Measurements from ENCODE around the gene RNU6-1.

The RNU6-1 gene

GRCh38 chr15:67801926-67802914 lies 37.6 kb downstream of the RNU6-1 start:
- no peak overlapping the region for H3K27ac ChIP-seq (ENCODE audit: insufficient read depth in 1 of 2, low read depth in 1 of 2, low read length in 2 of 2, poor library complexity in 1 of 2, severe bottlenecking in 2 of 2)
- ChIA-PET POLR2A (interaction anchor here (0.5 kb wide), 1 partner anchor 8 kb away, joined by 3 read pairs; no protein-coding TSS in a partner anchor), CTCF (interaction anchor here (1.3 kb wide), 1 partner anchor 33 kb away, joined by 3 read pairs; no protein-coding TSS in a partner anchor)
- H3K36me3 ChIP-seq (ENCODE audit: control insufficient read depth in 4 of 4, insufficient read depth in 4 of 4, low read length in 3 of 4), result peaks cover 2 to 11% (median 4%) of the 10 kb centered on the region in 4 experiments
- no peaks in the 10 kb centered on the region for H3K27me3 ChIP-seq (replicated peaks in 2 of 5; ENCODE audit: control insufficient read depth in 4 of 5, insufficient read depth in 5 of 5, low read length in 4 of 5)
- H3K4me1 ChIP-seq (ENCODE audit: control extremely low read depth in 1 of 4, control insufficient read depth in 4 of 4, insufficient read depth in 4 of 4, low read length in 3 of 4), result peaks cover 0 to 15% (median 2%) of the 10 kb centered on the region in 4 experiments
- no peak for DNase-seq
- WGBS (ENCODE audit: insufficient coverage), result 97% methylated on average over 17 of the region's 19 CpGs
- no peak overlapping the region for H3K4me3 ChIP-seq (ENCODE audit: control insufficient read depth in 1 of 7, extremely low read depth in 1 of 7, insufficient read depth in 4 of 7, low read depth in 2 of 7, low read length in 6 of 7)
- no peaks in the 10 kb centered on the region for H3K9me3 ChIP-seq (ENCODE audit: control extremely low read depth in 1 of 5, control insufficient read depth in 4 of 5, insufficient read depth in 2 of 5, low read depth in 1 of 5, low read length in 4 of 5)

GRCh38 chr15:67801142-67801541 lies 38.7 kb downstream of the RNU6-1 start:
- H3K36me3 ChIP-seq (ENCODE audit: control insufficient read depth in 4 of 4, insufficient read depth in 4 of 4, low read length in 3 of 4), result peaks cover 2 to 4% (median 3%) of the 10 kb centered on the region in 4 experiments
- no peaks in the 10 kb centered on the region for H3K9me3 ChIP-seq (ENCODE audit: control extremely low read depth in 1 of 5, control insufficient read depth in 4 of 5, insufficient read depth in 2 of 5, low read depth in 1 of 5, low read length in 4 of 5)
- no peaks in the 10 kb centered on the region for H3K27me3 ChIP-seq (replicated peaks in 2 of 5; ENCODE audit: control insufficient read depth in 4 of 5, insufficient read depth in 5 of 5, low read length in 4 of 5)
- no peak for DNase-seq
- no peak overlapping the region for H3K4me3 ChIP-seq (ENCODE audit: control insufficient read depth in 1 of 7, extremely low read depth in 1 of 7, insufficient read depth in 4 of 7, low read depth in 2 of 7, low read length in 6 of 7)
- H3K27ac ChIP-seq (ENCODE audit: insufficient read depth in 1 of 2, low read depth in 1 of 2, low read length in 2 of 2, poor library complexity in 1 of 2, severe bottlenecking in 2 of 2), result no peak overlapping the region
- POLR2A ChIA-PET, result no interaction called here
- CTCF ChIA-PET, result no interaction called here
- WGBS (ENCODE audit: insufficient coverage), result 100% methylated on average over 2 of the region's 2 CpGs
- peaks cover 0 to 20% (median 5%) of the 10 kb centered on the region in 4 experiments for H3K4me1 ChIP-seq (ENCODE audit: control extremely low read depth in 1 of 4, control insufficient read depth in 4 of 4, insufficient read depth in 4 of 4, low read length in 3 of 4)

- WGBS (ENCODE audit: insufficient coverage), result no CpG with 5 or more reads among the region's 6 CpGs
- Histone ChIP-seq H3K36me3 (ENCODE audit: control insufficient read depth in 4 of 4, insufficient read depth in 4 of 4, low read length in 3 of 4) (peaks cover 2 to 4% (median 3%) of the 10 kb centered on the region in 4 experiments), H3K4me1 (ENCODE audit: control extremely low read depth in 1 of 4, control insufficient read depth in 4 of 4, insufficient read depth in 4 of 4, low read length in 3 of 4) (peaks cover 0 to 9% (median 4%) of the 10 kb centered on the region in 4 experiments), H3K27me3 (replicated peaks in 2 of 5; ENCODE audit: control insufficient read depth in 4 of 5, insufficient read depth in 5 of 5, low read length in 4 of 5) (no peaks in the 10 kb centered on the region), H3K4me3 (ENCODE audit: control insufficient read depth in 1 of 7, extremely low read depth in 1 of 7, insufficient read depth in 4 of 7, low read depth in 2 of 7, low read length in 6 of 7) (no peak overlapping the region), H3K9me3 (ENCODE audit: control extremely low read depth in 1 of 5, control insufficient read depth in 4 of 5, insufficient read depth in 2 of 5, low read depth in 1 of 5, low read length in 4 of 5) (peaks cover 0 to 4% (median 2%) of the 10 kb centered on the region in 5 experiments), H3K27ac (ENCODE audit: insufficient read depth in 1 of 2, low read depth in 1 of 2, low read length in 2 of 2, poor library complexity in 1 of 2, severe bottlenecking in 2 of 2) (no peak overlapping the region)
- POLR2A ChIA-PET, result no interaction called here
- DNase-seq, result no peak
- CTCF ChIA-PET, result no interaction called here
Measured at GRCh38 chr15:67799801-67800205, 40.0 kb downstream of the RNU6-1 start.

GRCh38 chr15:67796196-67797127 lies 43.4 kb downstream of the RNU6-1 start:
- POLR2A ChIA-PET, result no interaction called here
- Histone ChIP-seq H3K4me3 (ENCODE audit: control insufficient read depth in 1 of 7, extremely low read depth in 1 of 7, insufficient read depth in 4 of 7, low read depth in 2 of 7, low read length in 6 of 7) (no peak overlapping the region), H3K36me3 (ENCODE audit: control insufficient read depth in 4 of 4, insufficient read depth in 4 of 4, low read length in 3 of 4) (peaks cover 2 to 8% (median 3%) of the 10 kb centered on the region in 4 experiments), H3K4me1 (ENCODE audit: control extremely low read depth in 1 of 4, control insufficient read depth in 4 of 4, insufficient read depth in 4 of 4, low read length in 3 of 4) (peaks cover 0 to 8% (median 3%) of the 10 kb centered on the region in 4 experiments), H3K27me3 (replicated peaks in 2 of 5; ENCODE audit: control insufficient read depth in 4 of 5, insufficient read depth in 5 of 5, low read length in 4 of 5) (no peaks in the 10 kb centered on the region), H3K9me3 (ENCODE audit: control extremely low read depth in 1 of 5, control insufficient read depth in 4 of 5, insufficient read depth in 2 of 5, low read depth in 1 of 5, low read length in 4 of 5) (peaks cover 0 to 9% (median 3%) of the 10 kb centered on the region in 5 experiments), H3K27ac (ENCODE audit: insufficient read depth in 1 of 2, low read depth in 1 of 2, low read length in 2 of 2, poor library complexity in 1 of 2, severe bottlenecking in 2 of 2) (no peak overlapping the region)
- DNase-seq, result peak in 1 of 3 donors; percentile 66
- 79% methylated on average over 2 of the region's 4 CpGs for WGBS (ENCODE audit: insufficient coverage)
- CTCF ChIA-PET, result interaction anchor here (0.6 kb wide), 1 partner anchor 32 kb away, joined by 3 read pairs; no protein-coding TSS in a partner anchor

GRCh38 chr15:67794832-67795574 lies 44.8 kb downstream of the RNU6-1 start:
- CTCF ChIA-PET, result interaction anchor here (0.9 kb wide), 1 partner anchor 16 kb away, joined by 3 read pairs; no protein-coding TSS in a partner anchor
- H3K9me3 ChIP-seq (ENCODE audit: control extremely low read depth in 1 of 5, control insufficient read depth in 4 of 5, insufficient read depth in 2 of 5, low read depth in 1 of 5, low read length in 4 of 5), result peaks cover 0 to 9% (median 3%) of the 10 kb centered on the region in 5 experiments
- H3K4me1 ChIP-seq (ENCODE audit: control extremely low read depth in 1 of 4, control insufficient read depth in 4 of 4, insufficient read depth in 4 of 4, low read length in 3 of 4), result peaks cover 0 to 8% (median 3%) of the 10 kb centered on the region in 4 experiments
- WGBS (ENCODE audit: insufficient coverage), result no CpG with 5 or more reads among the region's 4 CpGs
- DNase-seq, result no peak
- H3K36me3 ChIP-seq (ENCODE audit: control insufficient read depth in 4 of 4, insufficient read depth in 4 of 4, low read length in 3 of 4), result peaks cover 0 to 12% (median 3%) of the 10 kb centered on the region in 4 experiments
- H3K4me3 ChIP-seq (ENCODE audit: control insufficient read depth in 1 of 7, extremely low read depth in 1 of 7, insufficient read depth in 4 of 7, low read depth in 2 of 7, low read length in 6 of 7), result no peak overlapping the region
- no peak overlapping the region for H3K27ac ChIP-seq (ENCODE audit: insufficient read depth in 1 of 2, low read depth in 1 of 2, low read length in 2 of 2, poor library complexity in 1 of 2, severe bottlenecking in 2 of 2)
- H3K27me3 ChIP-seq (replicated peaks in 2 of 5; ENCODE audit: control insufficient read depth in 4 of 5, insufficient read depth in 5 of 5, low read length in 4 of 5), result no peaks in the 10 kb centered on the region
- POLR2A ChIA-PET, result interaction anchor here (0.7 kb wide), 1 partner anchor 7 kb away, joined by 3 read pairs; no protein-coding TSS in a partner anchor

- Histone ChIP-seq H3K27ac (ENCODE audit: insufficient read depth in 1 of 2, low read depth in 1 of 2, low read length in 2 of 2, poor library complexity in 1 of 2, severe bottlenecking in 2 of 2) (no peak overlapping the region), H3K36me3 (ENCODE audit: control insufficient read depth in 4 of 4, insufficient read depth in 4 of 4, low read length in 3 of 4) (peaks cover 0 to 9% (median 0%) of the 10 kb centered on the region in 4 experiments), H3K4me3 (ENCODE audit: control insufficient read depth in 1 of 7, extremely low read depth in 1 of 7, insufficient read depth in 4 of 7, low read depth in 2 of 7, low read length in 6 of 7) (no peak overlapping the region), H3K9me3 (ENCODE audit: control extremely low read depth in 1 of 5, control insufficient read depth in 4 of 5, insufficient read depth in 2 of 5, low read depth in 1 of 5, low read length in 4 of 5) (peaks cover 0 to 9% (median 3%) of the 10 kb centered on the region in 5 experiments), H3K27me3 (replicated peaks in 2 of 5; ENCODE audit: control insufficient read depth in 4 of 5, insufficient read depth in 5 of 5, low read length in 4 of 5) (no peaks in the 10 kb centered on the region), H3K4me1 (ENCODE audit: control extremely low read depth in 1 of 4, control insufficient read depth in 4 of 4, insufficient read depth in 4 of 4, low read length in 3 of 4) (peaks cover 0 to 8% (median 3%) of the 10 kb centered on the region in 4 experiments)
- ChIA-PET CTCF (interaction anchor here (1.0 to 1.1 kb wide), 2 partner anchors 8 to 20 kb away, joined by 3 read pairs; no protein-coding TSS in a partner anchor), POLR2A (no interaction called here)
- WGBS (ENCODE audit: insufficient coverage), result 97% methylated on average over 8 of the region's 8 CpGs
- DNase-seq, result no peak
Measured at GRCh38 chr15:67792250-67792942, 47.4 kb downstream of the RNU6-1 start.
